Measurements from ENCODE around the gene CABLES2.

DNA sequence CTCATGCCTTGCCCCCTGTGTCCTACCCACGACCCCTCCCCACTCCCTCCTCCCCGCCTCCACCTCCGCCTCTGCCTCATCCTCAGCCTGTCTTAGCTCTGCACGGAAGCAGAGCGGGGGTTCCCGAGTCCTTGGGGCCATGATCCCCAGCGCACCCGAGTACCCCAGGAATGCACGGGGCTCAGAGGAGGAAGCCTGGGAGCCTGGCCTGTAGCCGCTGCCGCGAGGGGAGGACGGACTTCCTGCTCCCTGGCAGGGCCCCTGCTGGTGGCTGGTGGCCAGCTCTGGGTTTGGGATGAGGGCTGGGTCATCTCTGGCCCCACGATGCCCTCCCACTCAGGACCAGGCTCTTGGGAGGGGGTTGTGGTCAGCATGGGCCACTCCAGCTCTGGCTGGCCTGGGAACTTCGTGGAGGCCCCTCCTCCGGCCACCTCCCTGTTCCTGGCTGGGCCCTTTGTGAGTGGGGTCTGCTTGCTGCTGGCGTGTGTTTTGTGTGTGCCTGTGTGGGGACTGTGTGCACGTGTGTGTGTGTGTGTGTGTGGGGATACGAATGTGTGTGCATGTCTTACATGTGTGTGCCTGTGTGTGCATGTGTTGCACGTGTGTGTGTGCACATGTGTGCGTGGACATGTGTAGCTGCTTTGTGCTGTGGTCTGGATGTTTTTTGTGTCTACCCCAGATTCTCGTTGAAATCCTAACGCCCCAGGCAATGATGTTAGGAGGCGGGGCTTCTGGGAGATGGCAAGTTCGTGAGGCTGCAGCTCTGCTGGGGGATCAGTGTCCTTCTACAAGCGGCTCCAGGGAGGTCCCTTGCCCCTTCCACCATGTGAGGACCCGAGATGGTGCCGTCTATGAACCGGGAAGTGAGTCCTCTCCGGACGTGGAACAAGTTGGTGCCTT lies 21.6 kb upstream of the CABLES2 start:
- TF ChIP-seq CTCF (IDR thresholded peaks at IDR 0.05) (no peak), POLR2A (IDR thresholded peaks at IDR 0.05) (no peak)

Measured in uterus (tissue), 2 donors.